Bronchial epithelial cell (primary cell): Measurements from ENCODE around the gene NLRP6. TPM values are rescaled to one million over a fixed set of nuclear protein-coding genes. Genes with fewer than 3 reads are reported as not detected.

Experiments used
- DNase-seq: peaks from one replicate; pipeline ENCODE4 v3.0.0-alpha.2; 2010; ENCODE audit warnings: low read depth
- FAIRE-seq: peaks from 2 replicates; lab custom pipeline; 2011; peaks lifted over from hg19 to GRCh38; lab: Jason Lieb, UNC
- H3K27me3 ChIP-seq: 2 replicates; pipeline ENCODE4 v1.5.1; 2011; ENCODE audit warnings: low read length; ENCODE audit not compliant: control insufficient read depth, insufficient read depth
- H3K36me3 ChIP-seq: 2 replicates; pipeline ENCODE4 v1.5.1; 2011; ENCODE audit warnings: low read length; ENCODE audit not compliant: control insufficient read depth, insufficient read depth
- H3K4me3 ChIP-seq: 2 replicates; pipeline ENCODE4 v1.5.1; 2011; ENCODE audit warnings: mild to moderate bottlenecking, low read depth, low read length, control low read depth
- CTCF ChIP-seq: IDR thresholded peaks from 2 replicates; pipeline ENCODE4 v1.5.1; 2011; ENCODE audit warnings: mild to moderate bottlenecking, moderate library complexity, low read length, control low read depth, inconsistent platforms; ENCODE audit not compliant: insufficient read depth, severe bottlenecking
- total RNA-seq: library from RNA; depleted of rRNA; stranded (reverse); fragments of >200 nt; gene quantifications from 2 replicates; pipeline ENCODE4 v1.2.1, GENCODE V29; 2014

NLRP6 gene
- total RNA-seq, 1 donor from 2014 or later = not detected

DNA sequence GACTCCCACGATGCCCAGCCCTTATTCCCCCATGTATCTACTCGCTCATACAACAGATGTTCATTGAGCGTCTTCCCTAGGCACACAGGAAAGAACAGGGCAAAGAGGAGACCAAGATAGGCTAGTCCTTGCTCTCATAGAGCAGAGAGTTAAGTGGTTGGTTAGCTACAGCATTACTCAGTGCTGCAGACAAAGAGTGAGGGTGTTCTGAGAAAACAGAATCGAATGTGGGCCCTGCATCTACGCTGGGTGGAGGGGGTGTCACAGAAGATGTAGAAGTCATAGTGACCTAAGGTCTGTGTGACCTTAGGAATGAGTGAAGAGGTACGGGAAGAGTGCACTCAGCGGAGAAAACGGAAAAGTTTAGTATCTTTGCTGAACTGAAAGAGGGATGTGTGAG lies 29.1 kb upstream of the NLRP6 start:
- TF ChIP-seq CTCF = no peak
- no peak overlapping the region for H3K4me3 ChIP-seq
- no peaks in the 10 kb centered on the region for H3K27me3 ChIP-seq
- peaks cover 31% of the 10 kb centered on the region for H3K36me3 ChIP-seq
- FAIRE-seq (no peak), DNase-seq (no peak)

DNA sequence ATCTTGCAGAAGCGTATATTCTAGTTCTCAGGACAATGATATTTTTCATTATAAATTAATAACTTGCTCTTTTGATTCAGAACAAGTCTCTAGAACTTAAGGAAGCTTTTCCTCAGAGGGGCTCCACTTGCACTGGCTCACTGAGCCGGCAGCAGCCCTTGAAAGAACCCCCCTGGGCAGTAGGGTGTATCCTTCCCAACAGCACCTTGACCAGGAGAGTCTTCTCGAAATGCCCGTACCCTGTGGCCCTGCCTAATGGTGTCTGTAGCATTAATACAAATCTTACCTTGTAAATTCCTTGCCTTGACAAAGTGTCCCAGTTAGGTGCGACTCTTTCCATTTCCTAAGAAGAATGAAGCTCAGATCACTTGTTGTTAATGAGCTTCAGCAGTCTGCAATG lies 27.9 kb upstream of the NLRP6 start:
- FAIRE-seq (no peak), DNase-seq (no peak)
- no peaks in the 10 kb centered on the region for H3K27me3 ChIP-seq
- no peak overlapping the region for H3K4me3 ChIP-seq
- H3K36me3 ChIP-seq = peaks cover 25% of the 10 kb centered on the region
- TF ChIP-seq CTCF = no peak

- peaks cover 24% of the 10 kb centered on the region for H3K36me3 ChIP-seq
- peak; percentile 85 for TF ChIP-seq CTCF
- DNase-seq (peak; percentile 37), FAIRE-seq (no peak)
- H3K27me3 ChIP-seq = no peaks in the 10 kb centered on the region
- H3K4me3 ChIP-seq = no peak overlapping the region
Observed at GRCh38 chr11:250740-251299, 27.4 kb upstream of the NLRP6 start.

DNA sequence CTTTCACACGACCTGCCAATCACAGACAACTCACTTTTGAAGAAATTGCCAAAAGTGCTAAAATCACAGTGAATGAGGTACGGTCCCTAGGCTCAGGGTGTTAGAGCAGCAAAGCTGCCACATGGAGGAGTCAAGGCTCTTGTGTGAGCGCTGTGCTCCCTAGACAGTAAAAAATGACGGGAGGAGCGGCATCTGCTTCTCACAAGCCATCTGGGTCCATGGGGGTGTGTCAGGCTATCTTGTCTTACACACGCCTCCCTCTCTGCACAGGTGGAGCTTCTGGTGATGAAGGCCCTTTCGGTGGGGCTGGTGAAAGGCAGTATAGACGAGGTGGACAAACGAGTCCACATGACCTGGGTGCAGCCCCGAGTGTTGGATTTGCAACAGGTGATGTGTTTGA lies 26.7 kb upstream of the NLRP6 start:
- Histone ChIP-seq H3K27me3 (no peaks in the 10 kb centered on the region), H3K36me3 (peaks cover 24% of the 10 kb centered on the region), H3K4me3 (no peak overlapping the region)
- TF ChIP-seq CTCF = no peak
- FAIRE-seq (no peak), DNase-seq (no peak)

DNA sequence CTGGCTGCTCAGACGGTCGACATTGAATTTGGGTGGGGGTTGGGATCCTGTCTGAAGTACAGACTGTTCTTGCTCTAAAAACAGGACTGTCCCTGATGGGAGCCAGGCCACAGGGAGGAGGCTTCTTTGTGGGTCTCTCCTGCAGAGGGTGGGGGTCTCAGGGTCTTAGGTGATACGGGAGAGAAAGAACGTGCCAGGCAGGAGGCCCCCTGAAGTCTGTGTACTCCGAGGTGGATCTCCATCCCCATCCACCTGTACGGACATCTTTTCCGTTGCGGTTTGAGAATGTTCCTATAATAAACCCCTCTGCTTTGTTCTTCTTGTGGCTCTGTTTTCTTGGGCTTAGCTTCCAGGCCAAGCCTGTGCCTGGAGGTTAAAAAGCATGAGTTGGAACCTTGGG lies 25.5 kb upstream of the NLRP6 start:
- Histone ChIP-seq H3K4me3 (no peak overlapping the region), H3K27me3 (no peaks in the 10 kb centered on the region), H3K36me3 (peaks cover 22% of the 10 kb centered on the region)
- TF ChIP-seq CTCF = no peak
- FAIRE-seq (no peak), DNase-seq (no peak)
